PC-9 (cell line): Measurements from ENCODE around the gene SF3B4.

Source experiments
- EZH2 ChIP-seq: fragments of 200-600 bp; sonication (generic); IDR thresholded peaks from 2 replicates; pipeline ENCODE4 v1.8.0; 2017; ENCODE audit warnings: antibody characterized with exemption, low read depth
- TF ChIP-seq, protein P1 (sequence below): fragments of 200-600 bp; sonication (generic); conservative IDR thresholded peaks from 2 replicates; pipeline ENCODE4 v1.6.1; 2017; ENCODE audit warnings: mixed run types, antibody characterized with exemption, mild to moderate bottlenecking, moderate library complexity

DNA sequence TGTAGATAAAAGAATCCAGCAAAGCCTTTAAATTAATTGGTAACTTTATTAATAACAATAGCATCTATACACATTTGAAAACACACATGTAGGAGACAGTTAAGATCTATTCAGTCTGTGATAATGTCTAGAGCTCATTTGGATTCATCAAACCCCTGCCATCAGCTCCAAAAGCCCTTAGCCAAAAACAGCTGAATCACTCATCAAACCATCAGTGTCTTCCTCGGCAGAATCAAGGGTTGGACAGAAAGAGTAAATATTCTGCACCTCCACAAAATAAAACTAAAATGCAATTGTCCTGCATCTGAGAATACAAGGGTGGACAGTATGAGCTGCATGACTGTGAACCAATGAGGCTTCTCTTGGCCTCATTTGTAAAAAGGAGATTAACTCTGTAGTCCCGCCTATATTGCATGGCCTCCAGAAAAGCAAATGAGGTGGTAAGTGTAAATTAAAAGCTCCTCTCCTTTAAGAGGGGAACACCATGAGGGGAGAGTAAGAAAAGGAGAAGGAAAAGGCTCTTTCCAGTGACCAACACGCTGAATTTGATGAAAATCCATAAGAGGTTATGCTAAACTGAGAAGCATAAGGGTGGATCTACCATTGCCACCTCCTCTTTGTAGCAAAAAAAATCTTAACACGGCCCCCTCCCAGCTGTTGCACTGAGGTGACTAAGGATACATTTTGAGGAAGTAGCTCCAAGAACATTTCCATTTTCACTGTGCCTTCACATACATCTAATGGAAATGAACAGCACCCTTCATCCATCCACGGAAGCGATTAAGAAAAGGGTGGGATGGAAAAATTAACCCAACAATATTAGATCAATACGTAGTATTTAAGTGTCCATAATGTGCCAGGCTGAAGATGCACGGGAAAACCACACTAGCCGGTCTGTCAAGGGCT is 42.9 kb downstream of the SF3B4 start:
- TF ChIP-seq, protein P1, sequence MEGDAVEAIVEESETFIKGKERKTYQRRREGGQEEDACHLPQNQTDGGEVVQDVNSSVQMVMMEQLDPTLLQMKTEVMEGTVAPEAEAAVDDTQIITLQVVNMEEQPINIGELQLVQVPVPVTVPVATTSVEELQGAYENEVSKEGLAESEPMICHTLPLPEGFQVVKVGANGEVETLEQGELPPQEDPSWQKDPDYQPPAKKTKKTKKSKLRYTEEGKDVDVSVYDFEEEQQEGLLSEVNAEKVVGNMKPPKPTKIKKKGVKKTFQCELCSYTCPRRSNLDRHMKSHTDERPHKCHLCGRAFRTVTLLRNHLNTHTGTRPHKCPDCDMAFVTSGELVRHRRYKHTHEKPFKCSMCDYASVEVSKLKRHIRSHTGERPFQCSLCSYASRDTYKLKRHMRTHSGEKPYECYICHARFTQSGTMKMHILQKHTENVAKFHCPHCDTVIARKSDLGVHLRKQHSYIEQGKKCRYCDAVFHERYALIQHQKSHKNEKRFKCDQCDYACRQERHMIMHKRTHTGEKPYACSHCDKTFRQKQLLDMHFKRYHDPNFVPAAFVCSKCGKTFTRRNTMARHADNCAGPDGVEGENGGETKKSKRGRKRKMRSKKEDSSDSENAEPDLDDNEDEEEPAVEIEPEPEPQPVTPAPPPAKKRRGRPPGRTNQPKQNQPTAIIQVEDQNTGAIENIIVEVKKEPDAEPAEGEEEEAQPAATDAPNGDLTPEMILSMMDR: no peak
- no peak for TF ChIP-seq EZH2
